ENCODE measurements around the gene UBD. TPM values are rescaled to one million over a fixed set of nuclear protein-coding genes. Genes with fewer than 3 reads are reported as not detected.

Gene UBD
- polyA plus RNA-seq (ENCODE audit: insufficient read depth in 1 of 5, insufficient read length in 5 of 5, low replicate concordance in 1 of 5): 1 to 10 TPM in 3 of 5 donors, under 1 TPM in 2; 0.68 to 2.8 (median 1.6) TPM
- long read RNA-seq, donor 1, partial matches to known transcripts: 0 of 1 reads
- long read RNA-seq, donor 1, other reads (novel, unspliced or antisense): 0 of 1 reads
- long read RNA-seq, donor 2: 0 reads
- long read RNA-seq, donor 3: 0 reads
- long read RNA-seq, donor 4: 0 reads
- long read RNA-seq, donor 5, partial matches to known transcripts: 0 of 1 reads
- long read RNA-seq, donor 5, other reads (novel, unspliced or antisense): 0 of 1 reads
- long read RNA-seq, donor 6, partial matches to known transcripts: 0 of 1 reads
- long read RNA-seq, donor 6, other reads (novel, unspliced or antisense): 0 of 1 reads
- long read RNA-seq, donor 7: 0 reads
- long read RNA-seq, donor 8: 0 reads

- no peak for DNase-seq
Measured at GRCh38 chr6:29559524-29560287, at the start of gene UBD. Gene UBD, minus strand, starts transcription at chr6:29559732. Its CDS starts 31 bp downstream, at chr6:29559701.

GRCh38 chr6:29608131-29608530, 48.6 kb upstream of the UBD start:
- DNase-seq: no peak

GRCh38 chr6:29603930-29604329, 44.4 kb upstream of the UBD start:
- no peak for DNase-seq

DNA sequence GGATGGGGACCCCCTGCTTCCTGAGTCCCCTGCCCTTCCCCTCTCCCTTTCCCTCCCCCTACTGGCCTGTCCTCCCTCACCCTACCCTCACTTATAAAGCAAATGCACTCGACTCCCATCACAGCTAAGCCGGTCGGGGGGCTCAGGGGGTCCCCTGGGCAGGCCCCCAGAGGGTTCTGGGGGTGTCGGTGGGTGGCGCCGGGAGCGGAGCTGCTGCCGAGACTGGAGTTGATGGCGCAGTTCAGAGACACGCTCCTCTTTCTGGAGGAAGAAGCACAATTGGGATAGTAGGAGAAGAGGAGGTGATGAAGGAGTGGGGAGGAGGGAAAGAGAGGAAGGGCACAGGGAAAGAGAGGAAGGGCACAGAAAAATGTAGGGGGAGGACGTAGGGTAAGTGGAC, 43.9 kb upstream of the UBD start:
- DNase-seq: no peak

DNA sequence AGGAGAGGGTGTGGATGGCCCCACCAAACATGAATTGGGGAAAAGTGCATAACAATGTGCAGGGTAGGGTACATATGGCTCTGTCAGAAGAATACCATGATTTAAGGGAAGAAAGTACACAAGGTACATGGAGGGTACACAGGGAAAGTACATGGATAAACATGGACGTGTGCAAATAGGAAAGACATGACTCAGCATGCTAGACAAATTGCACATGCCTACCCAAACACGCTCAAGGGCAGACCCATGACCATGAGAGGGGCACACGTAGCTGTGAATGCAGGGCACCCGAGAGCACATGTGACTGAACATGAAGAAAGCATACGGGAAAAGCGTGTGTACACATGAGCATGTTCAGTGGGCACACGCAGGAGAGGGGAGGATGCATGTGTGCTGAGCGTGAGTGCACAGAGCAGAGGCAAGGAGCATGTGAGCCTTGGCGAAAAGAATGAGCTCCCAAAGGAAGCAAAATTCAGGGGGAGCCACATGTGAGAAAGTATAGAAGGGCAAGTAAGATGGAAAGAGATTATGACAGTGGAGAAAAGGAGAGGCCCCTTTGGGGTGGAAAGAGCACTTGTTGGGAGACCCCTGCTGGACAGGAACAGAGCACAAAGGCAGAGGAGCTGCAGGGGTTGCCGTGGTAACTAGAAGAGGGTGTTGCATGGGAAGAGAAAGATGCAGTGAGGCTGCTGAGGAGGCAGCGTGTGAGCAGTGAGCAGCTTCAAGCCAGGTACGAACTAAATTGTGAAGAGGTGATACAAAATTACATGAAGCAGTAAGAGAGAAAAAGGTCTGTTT, 43.2 kb upstream of the UBD start:
- no peak for DNase-seq

DNA sequence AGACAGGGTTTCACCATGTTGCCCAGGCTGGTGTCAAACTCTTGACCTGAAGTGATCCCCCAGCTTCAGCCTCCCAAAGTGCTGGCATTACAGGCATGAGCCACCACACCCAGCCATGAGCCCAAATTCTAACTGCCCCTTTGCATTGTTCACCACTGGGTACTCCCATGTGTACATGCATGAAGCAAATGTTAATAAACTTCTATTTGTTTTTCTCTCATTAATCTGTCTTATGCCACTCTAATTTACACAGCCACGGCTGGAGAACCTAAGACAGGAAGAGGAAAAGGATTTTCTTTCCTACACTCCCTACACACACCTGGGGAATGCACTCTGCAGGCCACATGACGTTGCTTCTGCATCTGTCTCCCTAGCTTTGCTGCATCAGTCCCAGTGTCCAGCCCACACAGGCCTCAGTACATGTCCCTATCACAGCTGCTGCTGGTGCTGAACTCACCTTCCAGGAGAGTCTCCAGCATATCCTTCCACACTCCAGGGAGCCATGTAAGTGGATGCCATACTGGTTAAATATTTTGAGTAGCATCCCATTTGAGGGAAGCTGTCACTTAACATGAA, 38.7 kb upstream of the UBD start:
- no peak for DNase-seq

DNA sequence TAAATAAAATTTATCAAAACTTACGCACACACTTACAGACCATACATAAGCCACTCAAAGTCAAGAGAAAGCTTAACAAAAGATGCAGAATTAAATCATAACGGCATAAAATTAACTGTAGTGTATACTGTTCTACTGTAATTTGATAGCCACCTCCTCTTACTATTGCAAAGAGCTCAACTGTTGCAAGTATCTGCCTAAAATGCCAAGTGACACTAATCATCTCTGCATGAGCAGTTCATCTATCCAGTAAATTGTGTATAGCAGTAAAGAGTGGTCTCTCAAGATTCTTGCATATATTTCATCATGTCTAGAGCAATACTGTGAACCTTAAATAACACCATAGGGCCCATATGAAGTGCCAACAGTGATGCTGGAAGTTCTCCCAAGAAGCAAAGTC, 37.7 kb upstream of the UBD start:
- no peak for DNase-seq

- DNase-seq: no peak
Measured at GRCh38 chr6:29596381-29596900, 36.9 kb upstream of the UBD start.

GRCh38 chr6:29593199-29593855, 33.8 kb upstream of the UBD start:
- DNase-seq: no peak

DNA sequence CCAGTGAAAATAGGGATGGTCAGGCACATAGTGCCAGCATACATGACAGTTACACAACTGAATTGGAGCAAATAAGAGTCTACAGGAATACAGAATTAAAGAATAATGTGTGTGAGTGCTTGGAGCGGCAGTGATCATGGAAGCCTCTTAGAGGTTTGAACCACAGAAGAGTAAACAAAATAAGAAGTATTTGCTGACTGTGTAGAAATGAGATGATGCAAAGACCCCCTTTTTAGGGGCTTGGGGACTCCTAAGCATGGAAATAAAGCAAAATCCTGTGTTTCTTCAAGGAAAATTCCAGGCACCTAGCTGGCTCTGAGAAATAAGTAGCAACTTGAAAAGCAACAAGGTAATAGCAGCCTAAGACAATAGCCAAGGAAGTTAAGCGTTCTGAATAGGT, 32.1 kb upstream of the UBD start:
- no peak for DNase-seq

- DNase-seq: no peak
Measured at GRCh38 chr6:29590218-29590808, 30.8 kb upstream of the UBD start.

GRCh38 chr6:29589423-29590048, 30.0 kb upstream of the UBD start:
- peak; percentile 14 to 44 for DNase-seq

DNA sequence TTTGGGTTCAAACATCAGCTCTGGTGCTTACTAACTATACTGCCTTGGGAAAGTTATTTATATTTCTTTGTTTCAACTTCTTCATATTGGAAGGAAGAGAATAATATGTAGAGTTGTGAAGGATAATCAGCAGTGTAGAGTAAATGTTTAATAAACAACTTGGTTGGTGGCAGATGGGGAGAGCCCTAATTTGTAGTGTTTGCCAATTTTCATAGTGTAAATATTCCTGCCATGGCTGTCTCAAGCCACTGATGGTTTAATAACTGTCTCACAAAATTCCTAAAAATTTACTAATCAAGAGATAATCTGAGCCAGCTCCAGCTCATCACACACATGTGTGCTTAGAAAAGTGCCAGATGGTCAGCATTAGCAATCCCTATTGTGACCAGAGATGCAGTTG, 25.3 kb upstream of the UBD start, which contains the start of gene OR2H2:
OR2H2 (plus strand) TSS at position 301 of the 400 bp plus-strand sequence. CDS start 2,824 bp downstream, outside the sequence.
- DNase-seq: no peak

- DNase-seq: no peak
Measured at GRCh38 chr6:29577544-29577943, 18.0 kb upstream of the UBD start.

DNA sequence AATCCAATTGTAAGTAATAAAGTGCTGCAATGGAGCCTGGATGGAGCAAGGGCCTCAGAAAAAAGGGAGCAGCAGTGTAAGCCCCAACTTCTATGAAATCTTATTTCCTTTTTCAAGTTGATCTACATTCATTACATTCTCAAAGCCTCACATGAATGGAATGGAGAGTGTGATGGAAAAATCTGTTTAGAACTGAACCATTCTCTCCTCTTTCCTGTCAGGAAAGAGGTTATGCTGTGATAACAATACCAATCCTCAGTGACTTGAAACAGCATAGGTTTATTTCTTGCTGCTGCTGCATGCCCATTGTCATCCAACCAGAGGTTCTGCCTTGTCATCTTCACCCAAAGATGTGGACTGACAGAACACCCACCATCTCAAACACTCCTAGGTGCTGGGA, 16.5 kb upstream of the UBD start:
- no peak for DNase-seq

- DNase-seq: peak in 1 of 2 donors; percentile 72
Measured at GRCh38 chr6:29567991-29568390, 8.5 kb upstream of the UBD start.

GRCh38 chr6:29567541-29567940, 8.0 kb upstream of the UBD start:
- DNase-seq: peak; percentile 48 to 64

GRCh38 chr6:29566856-29567255, 7.3 kb upstream of the UBD start:
- peak in 1 of 2 donors; percentile 28 for DNase-seq

- no peak for DNase-seq
Measured at GRCh38 chr6:29564875-29565274, 5.3 kb upstream of the UBD start.

DNA sequence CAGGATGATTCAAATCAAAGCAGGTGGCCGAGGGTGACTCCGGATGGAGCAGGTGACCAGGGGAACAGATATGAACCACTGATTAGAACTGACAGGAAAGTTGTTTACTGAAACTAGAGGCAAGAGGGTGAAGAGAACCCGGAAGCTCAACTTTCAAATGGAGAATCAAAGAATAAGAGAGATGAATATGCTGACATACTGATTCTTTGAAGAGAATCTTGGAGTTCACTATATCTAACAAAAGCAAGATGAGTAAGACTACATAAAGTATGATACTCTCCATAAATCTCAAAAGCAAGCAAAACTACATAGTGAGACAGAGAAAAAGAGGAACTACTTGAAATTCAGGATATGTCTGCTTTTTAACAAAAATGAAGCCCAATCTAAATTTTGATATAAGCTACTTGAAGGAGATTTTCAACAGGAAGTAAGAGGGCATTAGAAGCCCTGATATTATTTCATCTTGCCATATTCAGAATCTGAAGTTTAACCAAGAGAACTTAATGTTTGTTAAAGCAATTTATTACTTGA, 4.0 kb upstream of the UBD start:
- no peak for DNase-seq

All from right lung (tissue), 10 donors.